Kidney glomerular epithelial cell (primary cell): ENCODE measurements around the gene BPIFB6.

Source experiments
- DNase-seq: peaks from one replicate; lab custom pipeline; 2025; lab: John Stamatoyannopoulos, UW

The BPIFB6 gene

GRCh38 chr20:33091693-33092092 lies 60.2 kb downstream of the BPIFB6 start:
- no peak for DNase-seq

- no peak for DNase-seq
Measured at GRCh38 chr20:33092361-33092760, 60.9 kb downstream of the BPIFB6 start.

- DNase-seq, result no peak
Measured at GRCh38 chr20:33093074-33093473, 61.6 kb downstream of the BPIFB6 start.

GRCh38 chr20:33093582-33093981 lies 62.1 kb downstream of the BPIFB6 start:
- DNase-seq, result no peak
